ENCODE measurements around the gene SCN3B.
"Not testable (repeated sequence)": the region's sequence is repeated elsewhere in the genome, so short reads cannot be mapped to it uniquely, and the experiment has no call there.

The SCN3B gene, protein sequence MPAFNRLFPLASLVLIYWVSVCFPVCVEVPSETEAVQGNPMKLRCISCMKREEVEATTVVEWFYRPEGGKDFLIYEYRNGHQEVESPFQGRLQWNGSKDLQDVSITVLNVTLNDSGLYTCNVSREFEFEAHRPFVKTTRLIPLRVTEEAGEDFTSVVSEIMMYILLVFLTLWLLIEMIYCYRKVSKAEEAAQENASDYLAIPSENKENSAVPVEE

DNA sequence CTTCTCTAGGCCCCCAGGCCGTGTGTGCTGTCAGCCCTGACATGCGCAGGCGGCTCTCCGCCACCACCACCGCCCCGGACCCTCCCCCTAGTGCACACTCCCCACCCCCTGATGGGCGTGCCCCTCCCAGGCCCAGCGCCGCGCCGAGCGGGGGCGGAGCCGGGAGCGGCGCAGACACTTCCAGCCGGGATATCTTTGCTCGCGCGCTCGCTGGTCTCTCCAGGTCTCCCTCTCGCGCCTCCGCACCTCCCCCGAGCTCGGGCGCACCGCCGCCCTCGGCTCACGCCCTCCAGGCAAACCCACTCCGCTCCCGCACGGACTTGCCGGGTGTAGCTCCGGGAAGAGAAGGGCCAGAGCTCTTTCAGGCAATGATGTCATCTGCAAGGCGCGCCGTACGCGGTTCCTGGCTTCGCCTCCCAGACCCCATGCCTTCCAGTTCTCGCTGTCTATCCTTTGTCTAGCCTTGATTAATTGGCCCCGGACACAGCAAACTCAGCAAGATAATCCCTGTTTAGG is at the start of gene SCN3B:
SCN3B (minus strand) TSS at position 59 of the 516 bp plus-strand sequence. CDS start 823 bp downstream, outside the sequence.
- no peak for DNase-seq (ENCODE audit: low read depth)

DNA sequence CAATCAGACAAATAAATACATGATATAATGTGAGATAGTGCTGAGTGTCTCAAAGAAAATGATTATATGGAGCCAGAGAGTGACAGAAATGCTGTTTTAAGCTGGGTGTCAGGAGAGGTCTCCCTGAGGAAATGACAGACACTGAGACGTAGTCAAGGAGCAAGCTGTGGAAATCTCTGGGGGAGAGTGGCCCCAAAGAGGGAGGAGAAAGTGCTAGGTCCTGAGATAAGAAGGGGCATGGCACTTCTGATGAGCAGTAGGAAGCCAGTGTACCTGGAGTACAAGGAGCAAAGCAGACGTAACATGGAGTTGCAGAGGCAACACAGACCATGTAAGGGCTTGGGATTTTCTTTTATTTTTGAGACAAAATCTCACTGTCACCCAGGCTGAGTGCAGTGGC is 48.3 kb upstream of the SCN3B start:
- no peak for DNase-seq (ENCODE audit: low read depth)

DNA sequence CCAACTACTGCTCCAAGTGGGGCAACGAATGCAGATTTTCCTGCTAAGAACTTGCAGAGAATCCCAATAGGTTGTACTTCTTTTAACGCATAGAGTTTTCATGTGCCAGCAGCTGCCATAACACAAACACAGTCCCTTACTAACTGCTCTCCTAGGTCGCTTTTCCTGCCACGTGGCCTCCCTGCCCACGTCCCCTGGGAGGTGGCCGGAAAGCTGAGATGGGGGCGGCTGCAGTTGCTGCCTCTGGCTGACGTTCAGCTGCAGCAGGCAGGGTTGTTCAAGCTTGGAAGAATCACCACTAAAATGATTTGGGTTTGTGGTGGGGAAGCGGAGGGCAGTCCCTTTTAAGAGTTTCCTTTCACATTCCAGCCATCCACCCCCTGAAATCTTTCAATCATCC is 47.7 kb upstream of the SCN3B start:
- no peak for DNase-seq (ENCODE audit: low read depth)

DNA sequence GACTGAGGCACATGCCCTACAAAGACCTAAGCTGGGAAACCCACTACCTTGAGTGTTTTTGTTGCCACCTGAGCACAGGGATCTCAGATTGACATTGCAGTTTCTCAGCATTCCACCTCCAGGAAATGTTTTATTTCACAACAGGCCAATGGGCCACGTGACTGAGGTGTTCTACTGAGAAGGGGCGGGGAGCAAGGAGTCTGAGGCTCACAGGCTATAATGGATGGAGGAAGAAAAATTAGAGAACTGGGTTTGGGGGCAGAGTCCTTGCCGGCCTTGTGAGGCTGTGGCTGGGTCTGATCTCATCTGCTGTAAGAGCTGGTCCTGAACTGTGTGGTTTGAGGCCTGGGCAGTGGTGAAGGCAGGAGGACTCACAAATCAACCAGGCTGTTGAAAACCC is 46.3 kb upstream of the SCN3B start:
- DNase-seq (ENCODE audit: low read depth): no peak

DNA sequence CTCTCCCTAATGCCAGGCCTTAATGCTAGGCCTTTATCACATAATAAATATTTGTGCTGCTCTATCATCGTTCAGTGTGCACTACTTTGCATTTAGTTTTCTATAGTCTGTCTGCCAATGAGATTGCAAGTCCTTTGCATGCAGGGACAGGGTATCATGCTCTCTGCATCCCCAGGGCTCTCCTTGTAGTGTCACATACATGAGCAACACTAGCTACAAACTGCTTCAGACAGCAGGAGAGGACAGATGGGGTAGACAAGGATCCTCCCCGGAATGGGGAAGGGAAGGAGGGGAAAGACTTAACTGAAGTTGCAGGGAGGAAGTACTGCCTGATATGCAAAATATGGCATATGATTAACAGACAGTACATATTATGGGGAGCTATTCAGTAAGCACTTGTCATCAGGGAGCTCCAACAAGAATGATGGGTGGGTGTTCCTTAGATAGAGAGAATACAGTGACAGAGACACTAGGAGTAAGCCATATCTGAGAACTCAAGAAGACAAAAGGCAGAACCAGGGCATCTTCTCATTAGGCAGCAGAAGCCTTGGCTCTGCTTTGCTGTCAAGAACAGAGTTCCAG is 44.2 kb upstream of the SCN3B start:
- no peak for DNase-seq (ENCODE audit: low read depth)

DNA sequence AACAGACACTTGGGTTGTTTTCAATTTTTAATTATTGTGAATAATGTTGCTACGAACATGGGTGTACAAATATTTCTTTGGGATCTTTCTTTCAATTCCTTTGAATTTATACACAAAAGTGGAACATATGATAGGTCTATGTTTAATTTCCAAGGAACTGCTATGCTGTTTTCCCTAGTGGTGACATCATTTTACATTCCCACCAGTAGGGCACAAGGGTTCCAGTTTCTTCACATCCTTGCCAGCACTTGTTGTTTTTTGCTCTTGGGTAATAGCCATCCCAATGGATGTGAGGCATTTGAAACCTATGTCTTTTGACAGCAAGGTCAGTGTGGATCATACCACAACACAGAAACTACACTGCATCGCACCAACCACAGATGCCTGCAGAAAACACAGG is 41.8 kb upstream of the SCN3B start:
- no peak for DNase-seq (ENCODE audit: low read depth)

DNA sequence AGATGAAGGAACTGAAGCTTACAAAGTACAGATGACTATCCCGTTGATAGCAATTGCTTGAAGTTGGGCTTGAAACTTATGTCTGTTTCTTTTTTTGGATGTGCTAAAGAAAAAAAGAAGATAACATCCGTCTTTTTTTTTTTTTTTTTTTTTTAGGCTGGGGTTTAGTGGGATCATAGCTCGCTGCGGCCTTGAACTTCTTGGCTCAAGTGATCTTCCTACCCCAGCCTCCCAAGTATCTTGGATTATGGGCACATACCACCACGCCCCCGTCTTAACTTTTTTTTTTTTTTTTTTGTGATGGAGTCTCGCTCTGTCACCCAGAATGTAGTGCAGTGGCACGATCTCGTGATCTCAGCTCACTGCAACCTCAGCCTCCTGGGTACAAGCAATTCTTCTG is 40.8 kb upstream of the SCN3B start:
- no peak for DNase-seq (ENCODE audit: low read depth)

DNA sequence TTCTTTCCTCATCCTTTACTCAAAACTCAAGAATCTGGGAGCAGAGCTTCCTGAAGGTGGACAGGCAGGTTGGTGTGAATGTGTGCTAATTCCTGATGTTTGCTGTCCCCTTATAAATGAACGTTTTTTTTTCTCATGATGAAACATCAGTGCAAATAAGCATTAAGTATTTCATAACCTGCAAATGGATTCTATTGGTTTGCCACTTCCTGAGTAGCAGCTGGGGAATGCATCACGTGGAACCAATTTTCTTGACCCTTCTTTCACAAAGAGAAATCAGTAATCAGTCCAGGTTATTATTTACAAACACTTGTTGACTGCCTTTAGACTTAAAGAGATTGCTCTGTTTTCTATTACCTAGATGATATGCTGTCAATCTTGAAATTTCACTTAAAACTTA is 40.1 kb upstream of the SCN3B start:
- no peak for DNase-seq (ENCODE audit: low read depth)

DNA sequence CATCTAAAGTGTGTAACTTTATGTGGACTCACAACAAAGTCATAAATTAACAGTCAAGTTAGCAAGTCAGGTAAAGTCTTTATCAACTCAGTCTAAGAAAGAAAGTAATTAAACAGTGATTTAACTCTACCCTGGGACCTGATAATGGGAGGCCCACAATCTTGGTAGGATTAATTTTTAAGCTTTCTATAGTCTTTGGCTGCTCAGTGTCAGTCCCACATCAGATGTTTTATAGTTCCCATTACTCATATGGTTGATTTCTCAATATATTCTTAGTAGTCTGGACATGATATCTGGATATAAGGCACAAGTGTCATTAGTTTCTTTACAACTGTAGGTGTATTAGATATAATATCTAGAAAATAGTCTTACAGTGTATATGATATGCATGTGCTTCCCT is 38.5 kb upstream of the SCN3B start:
- DNase-seq (ENCODE audit: low read depth): no peak

DNA sequence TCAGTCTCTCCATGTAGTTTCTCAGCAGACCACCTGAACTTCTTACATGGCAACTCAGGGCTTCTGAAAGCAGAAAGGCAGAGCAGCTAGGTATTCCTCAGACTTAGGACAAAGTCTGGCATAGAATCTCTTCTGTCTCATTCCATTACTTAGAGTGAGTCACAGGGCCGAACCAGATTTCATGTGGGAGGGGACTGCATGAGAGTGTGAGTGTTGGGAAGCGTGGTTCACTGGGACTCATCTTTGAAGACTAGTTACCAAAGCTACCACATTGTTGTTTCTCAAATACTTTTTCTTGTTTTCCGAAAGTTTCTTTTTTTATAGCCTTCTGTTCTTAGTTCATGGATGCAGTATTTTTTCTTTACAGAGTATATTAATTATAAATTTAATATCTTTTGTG is 36.1 kb upstream of the SCN3B start:
- no peak for DNase-seq (ENCODE audit: low read depth)

DNA sequence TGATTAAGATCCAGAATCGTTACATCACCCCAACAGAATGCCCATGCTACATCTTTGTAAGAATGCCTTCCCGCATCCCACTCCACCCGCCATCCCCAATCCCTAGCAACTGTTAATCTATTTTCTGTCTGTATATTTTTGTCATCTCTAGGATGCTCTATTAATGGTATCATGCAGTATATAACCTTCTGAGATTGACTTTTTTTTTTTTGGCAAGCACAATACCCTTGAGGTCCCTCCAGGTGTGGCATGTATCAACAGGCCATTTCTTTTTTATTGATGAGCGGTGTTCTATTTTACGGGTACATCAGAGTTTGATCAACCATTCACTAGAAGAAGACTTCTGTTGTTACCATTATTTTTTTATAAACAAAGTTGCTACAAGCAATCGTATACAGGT is 30.2 kb upstream of the SCN3B start:
- DNase-seq (ENCODE audit: low read depth): no peak

DNA sequence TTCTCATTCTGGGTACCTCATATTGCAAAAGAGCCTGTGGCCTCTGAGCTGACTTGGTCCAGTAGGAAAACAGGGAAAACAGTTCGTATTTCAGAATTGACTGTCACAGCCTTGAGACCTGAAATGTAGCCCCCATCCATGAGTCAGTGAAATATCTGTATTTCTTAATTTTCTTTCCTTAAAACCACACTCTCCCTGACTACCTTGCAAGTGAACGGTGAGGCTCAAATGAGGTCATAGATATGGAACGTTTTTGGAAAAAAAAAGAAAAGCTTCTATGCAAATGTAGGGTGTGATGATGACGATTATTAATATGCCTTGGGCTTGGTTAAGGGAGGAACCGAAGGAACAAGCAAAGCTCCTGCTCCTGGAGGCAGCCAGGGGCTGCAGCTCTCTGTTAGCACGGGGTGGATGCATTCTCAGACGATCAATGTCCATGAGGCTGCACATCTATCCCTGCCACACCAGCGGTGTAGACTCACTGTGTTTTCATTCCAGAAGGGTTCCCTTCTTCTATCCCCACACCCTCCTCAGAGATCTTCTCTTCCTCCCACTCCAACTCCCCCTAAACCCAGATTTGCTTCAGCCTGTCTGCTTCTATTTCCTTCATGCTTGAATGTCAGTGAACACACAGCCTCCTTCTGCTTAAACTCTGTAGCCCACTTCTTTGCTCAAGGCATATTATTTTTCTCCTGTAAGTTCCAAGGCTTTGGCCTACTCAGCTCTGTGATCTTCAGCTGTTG is 29.2 kb upstream of the SCN3B start:
- DNase-seq (ENCODE audit: low read depth): no peak

DNA sequence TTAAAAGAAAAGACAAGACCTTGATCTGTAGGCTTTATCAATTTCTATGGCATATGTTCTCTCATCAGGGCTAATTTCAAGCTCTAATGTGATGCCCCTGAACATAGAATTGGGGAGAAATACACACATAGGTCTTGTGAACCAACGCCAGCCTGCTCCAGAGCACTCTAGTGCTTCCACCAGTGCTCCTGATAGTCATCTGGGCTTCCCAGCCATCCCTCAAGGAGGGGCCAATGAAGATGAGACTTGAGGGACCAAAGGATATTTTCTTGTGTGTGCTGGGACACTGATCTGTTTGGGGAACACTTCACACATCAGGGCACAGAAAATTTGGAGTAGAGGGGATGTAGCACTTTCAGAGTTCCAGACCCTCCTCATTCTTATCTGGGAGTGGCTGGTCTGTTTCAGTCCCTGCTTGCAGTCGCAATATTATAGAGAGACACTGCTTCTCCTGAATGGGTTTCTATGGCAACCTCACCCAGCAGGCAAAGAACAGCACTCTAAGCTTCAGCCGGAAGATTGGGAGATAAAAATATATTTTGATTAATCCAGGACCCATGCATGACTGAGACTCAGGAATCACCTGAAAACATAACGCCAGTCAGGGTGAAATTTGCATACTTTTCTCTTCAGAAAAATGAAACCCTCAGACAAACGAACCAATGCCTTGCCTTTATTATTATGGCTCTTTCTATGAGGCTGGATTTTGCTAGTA is 28.4 kb upstream of the SCN3B start:
- no peak for DNase-seq (ENCODE audit: low read depth)

DNA sequence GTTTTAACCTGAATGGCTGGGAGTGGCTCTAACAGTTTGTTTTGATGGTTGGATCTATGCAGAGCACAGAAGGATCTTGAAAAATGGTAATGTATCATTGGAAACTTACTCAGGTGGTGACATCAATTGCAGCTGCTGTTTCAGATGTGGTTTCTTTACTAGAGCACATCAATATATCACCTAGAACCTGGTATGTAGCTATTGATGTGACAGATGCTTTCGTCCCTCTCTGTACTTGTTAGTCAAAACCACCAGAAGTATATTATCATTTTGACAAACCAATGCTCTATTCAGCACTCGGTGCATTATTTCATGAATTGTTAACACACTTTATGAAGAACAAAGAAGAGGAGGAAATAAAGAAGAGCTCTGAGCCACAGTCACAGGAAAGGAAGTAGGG is 26.6 kb upstream of the SCN3B start:
- no peak for DNase-seq (ENCODE audit: low read depth)

DNA sequence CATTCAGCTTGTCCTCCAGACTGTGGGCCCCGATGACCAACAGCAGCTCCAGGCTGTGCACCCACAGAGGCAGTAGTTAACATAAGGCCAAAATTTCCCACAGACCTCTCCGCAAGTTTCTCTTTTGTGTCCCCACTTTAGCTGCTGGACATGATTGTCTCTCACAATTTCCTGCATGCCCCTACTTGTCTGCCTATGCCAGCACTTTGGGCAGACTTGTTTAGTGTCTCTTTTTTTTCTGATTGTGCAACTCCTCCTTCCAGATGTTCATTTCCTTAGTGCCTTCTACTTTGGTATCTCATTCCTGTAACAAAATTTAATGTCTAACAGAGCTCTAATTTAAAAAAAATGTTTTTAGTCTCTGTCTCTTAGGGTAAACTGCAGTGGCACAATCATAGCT is 23.8 kb upstream of the SCN3B start:
- DNase-seq (ENCODE audit: low read depth): no peak

DNA sequence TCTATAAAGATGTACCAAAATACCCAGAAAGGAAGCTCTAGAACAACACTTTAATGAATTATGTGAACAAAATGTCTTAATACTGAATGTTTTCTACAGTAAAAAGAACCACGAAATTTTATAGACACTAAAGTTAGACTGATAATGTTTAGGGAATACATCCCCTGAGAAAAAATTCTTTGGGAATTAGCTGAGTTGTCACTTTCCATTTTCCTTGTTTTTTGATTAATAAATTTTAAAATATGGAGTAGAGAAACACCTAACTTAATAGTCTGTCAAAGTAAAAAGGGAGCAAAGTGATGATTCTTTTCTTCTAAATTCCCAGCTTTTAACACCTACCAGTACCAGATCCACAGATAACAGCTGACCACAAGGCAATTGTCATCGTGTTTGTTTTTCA is 23.1 kb upstream of the SCN3B start:
- DNase-seq (ENCODE audit: low read depth): no peak

DNA sequence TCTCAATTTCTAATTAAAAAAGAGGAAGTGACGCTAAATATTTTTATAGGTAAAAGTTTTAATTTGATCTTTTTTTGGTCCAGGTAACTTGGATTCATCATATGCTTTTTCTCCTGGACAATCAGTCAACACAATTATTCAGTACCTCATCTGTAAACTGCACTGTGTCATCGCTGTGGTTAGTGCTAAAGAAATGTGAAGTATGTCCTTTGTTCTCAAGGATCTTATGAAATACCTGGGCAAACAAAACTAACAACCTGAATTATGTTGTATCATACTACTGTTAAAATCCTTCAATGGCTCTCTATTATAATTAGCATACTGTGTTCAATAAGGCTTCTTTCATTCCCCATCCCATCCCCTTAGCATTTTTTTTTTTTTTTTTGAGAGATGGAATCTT is 19.9 kb upstream of the SCN3B start:
- DNase-seq (ENCODE audit: low read depth): no peak

DNA sequence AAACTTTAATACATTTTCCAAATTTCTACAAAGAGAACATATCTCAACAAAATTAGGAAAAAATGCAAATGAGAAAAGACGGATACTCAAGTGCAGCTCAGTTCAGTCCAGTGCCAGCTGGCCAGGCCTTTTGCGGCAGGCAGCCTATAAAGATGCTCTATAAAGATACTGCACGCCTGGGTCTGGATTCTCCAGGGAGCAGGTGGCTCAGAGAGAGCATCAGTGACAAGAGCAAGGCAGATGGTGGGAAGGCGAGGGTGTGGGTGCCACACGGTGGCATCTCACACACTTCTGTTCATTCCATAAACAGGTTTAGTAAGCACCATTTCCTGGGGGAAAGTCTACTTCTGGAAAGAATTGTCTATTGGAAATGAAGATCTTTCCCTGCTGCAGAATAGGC is 18.1 kb upstream of the SCN3B start:
- DNase-seq (ENCODE audit: low read depth): no peak

DNA sequence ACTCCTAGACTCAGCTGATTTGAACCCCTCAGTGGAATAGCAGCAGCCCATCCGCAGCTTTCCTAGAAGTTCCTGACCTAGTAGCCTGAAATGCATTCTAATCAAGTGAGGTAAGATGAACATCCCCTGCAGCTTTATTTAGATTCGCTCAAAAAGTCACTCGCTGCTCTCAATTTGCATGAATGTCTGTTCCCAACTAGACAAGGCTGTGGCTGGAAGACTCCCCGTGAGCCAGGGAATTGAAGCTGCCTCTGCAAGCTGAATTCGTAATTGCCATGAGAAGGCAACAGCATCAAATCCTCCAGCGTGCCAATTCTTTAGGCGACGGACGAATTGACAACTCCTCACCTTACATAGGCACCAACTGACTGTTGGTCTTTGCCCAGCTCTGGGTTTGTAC is 17.1 kb upstream of the SCN3B start:
- DNase-seq (ENCODE audit: low read depth): no peak

DNA sequence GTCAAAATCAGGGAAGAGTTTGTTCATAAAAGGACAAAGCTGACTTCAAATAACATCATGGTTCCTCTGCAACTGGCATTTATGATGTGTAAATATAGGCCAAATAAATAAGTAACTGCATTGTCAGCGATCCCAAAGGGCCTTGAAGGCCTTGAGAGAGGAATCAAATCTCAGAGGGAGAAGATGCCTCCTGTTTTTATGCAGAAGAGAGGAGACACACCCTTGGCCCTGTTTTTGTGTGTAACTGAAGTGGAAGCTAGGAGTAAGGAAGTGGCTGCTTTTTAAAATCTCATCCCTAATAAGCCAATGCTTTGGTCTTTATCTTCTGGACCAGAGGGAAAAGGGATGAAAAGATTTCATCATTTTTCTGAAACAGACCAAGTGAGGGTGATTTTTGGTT is 15.7 kb upstream of the SCN3B start:
- DNase-seq (ENCODE audit: low read depth): no peak

DNA sequence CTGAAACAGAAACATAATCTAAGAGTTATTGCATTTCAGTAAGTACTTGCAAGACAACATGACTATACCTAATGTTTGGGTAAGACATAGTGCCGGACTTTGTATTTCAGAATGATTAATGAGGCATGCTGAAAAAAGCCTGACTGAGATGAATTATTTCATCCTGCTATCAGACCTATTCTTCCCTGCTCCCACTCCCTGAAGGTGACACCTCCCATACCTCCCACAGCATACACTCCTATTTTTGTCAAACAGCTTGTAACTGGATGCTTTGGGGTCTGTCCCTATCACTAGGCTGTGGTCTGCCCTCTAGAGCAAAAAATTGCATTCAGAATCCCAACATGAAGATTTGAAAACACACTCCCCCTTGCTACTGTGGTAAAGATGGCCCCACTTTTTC is 10.9 kb upstream of the SCN3B start:
- DNase-seq (ENCODE audit: low read depth): no peak

DNA sequence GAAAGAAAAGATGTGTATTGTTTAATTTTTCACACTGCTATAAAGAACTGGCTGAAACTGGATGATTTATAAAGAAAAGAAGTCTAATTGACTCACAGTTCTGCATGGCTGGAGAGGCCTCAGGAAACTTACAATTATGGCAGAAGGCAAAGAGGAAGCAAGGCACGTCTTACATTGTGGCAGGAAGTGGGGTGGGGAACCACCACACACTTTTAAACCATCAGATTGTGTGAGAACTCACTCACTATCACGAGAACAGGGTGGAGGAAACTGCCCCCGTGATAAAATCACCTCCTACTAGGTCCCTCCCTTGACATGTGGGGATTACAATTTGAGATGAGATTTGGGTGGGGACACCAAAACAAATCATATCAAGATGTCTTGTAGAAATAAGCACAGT is 5.5 kb upstream of the SCN3B start:
- not testable (repeated sequence) for DNase-seq (ENCODE audit: low read depth)

DNA sequence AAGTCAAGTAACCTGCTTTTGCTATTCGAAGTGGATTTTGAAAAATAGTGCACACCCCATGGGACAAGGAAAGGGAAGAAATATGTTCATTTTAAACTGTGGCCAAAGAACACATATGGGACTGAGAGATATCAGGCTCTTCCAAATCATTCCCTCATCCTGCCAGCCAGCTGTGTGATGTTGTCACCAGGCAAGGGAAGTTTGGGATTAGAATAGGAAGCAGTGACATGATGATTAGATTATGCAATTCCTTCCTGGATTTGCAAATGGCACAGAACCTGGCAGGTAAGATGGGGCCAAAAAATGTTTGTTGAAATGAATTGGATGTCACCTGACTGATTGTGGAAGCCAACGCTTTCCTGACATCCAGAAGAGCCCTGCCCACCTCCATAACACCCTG is 4.9 kb upstream of the SCN3B start:
- DNase-seq (ENCODE audit: low read depth): no peak
